NCI-H146 treated with DMSO at 0.1 percent for 48 hours (cell line): ENCODE data around the gene KRT20.
A peak's percentile ranks its signal among the peaks of the same experiment; 100 is the strongest.
"Not testable (repeated sequence)": the region's sequence is repeated elsewhere in the genome, so short reads cannot be mapped to it uniquely, and the experiment has no call there.

Experiments
- DNase-seq: peaks from one replicate; lab custom pipeline; 2025; ENCODE audit not compliant: unreplicated experiment; lab: John Stamatoyannopoulos, UW

Gene KRT20

GRCh38 chr17:40884708-40885512 lies at the start of gene KRT20:
KRT20 (minus strand) TSS chr17:40885242; CDS start chr17:40885185, 57 bp downstream.
- DNase-seq, result no peak

GRCh38 chr17:40932608-40933007 lies 47.6 kb upstream of the KRT20 start:
- DNase-seq, result no peak

GRCh38 chr17:40931311-40931710 lies 46.3 kb upstream of the KRT20 start:
- no peak for DNase-seq

- no peak for DNase-seq
Observed at GRCh38 chr17:40926341-40926740, 41.3 kb upstream of the KRT20 start.

GRCh38 chr17:40922239-40922638 lies 37.2 kb upstream of the KRT20 start:
- no peak for DNase-seq

- no peak for DNase-seq
Observed at GRCh38 chr17:40921026-40921425, 36.0 kb upstream of the KRT20 start.

- DNase-seq, result not testable (repeated sequence)
Observed at GRCh38 chr17:40917116-40917515, 32.1 kb upstream of the KRT20 start.

GRCh38 chr17:40916366-40916765 lies 31.3 kb upstream of the KRT20 start:
- DNase-seq, result no peak

- no peak for DNase-seq
Observed at GRCh38 chr17:40915721-40916256, 30.7 kb upstream of the KRT20 start.

GRCh38 chr17:40915199-40915661 lies 30.2 kb upstream of the KRT20 start:
- no peak for DNase-seq

GRCh38 chr17:40914075-40914855 lies 29.2 kb upstream of the KRT20 start:
- no peak for DNase-seq

- no peak for DNase-seq
Observed at GRCh38 chr17:40912486-40913210, 27.6 kb upstream of the KRT20 start.

- no peak for DNase-seq
Observed at GRCh38 chr17:40910441-40910841, 25.4 kb upstream of the KRT20 start.

- peak; percentile 20 for DNase-seq
Observed at GRCh38 chr17:40909755-40910154, 24.7 kb upstream of the KRT20 start.

GRCh38 chr17:40909351-40909750 lies 24.3 kb upstream of the KRT20 start:
- DNase-seq, result peak; percentile 74

GRCh38 chr17:40906613-40907012 lies 21.6 kb upstream of the KRT20 start:
- no peak for DNase-seq

GRCh38 chr17:40905370-40905769 lies 20.3 kb upstream of the KRT20 start:
- DNase-seq, result no peak

GRCh38 chr17:40903129-40903847 lies 18.2 kb upstream of the KRT20 start:
- DNase-seq, result no peak

GRCh38 chr17:40902498-40902897 lies 17.5 kb upstream of the KRT20 start:
- no peak for DNase-seq

GRCh38 chr17:40901981-40902474 lies 17.0 kb upstream of the KRT20 start:
- peak; percentile 43 for DNase-seq
